RWPE1 (cell line): Measurements from ENCODE around the gene AIPL1.
A peak's percentile ranks its signal among the peaks of the same experiment; 100 is the strongest.

Experiments used
- CTCF ChIA-PET: fragments of 350-600 bp; sonication (Branson Sonifier 250); formaldehyde crosslinking; extraction: SDS; loops from one replicate; lab custom pipeline; 2021; lab: Yijun Ruan, JAX
- POLR2A ChIA-PET: fragments of 400-600 bp; formaldehyde crosslinking; extraction: SDS; loops from one replicate; lab custom pipeline; 2020; ENCODE audit warnings: antibody characterized with exemption; ENCODE audit not compliant: low non-redundant PET; lab: Yijun Ruan, JAX
- DNase-seq: peaks from one replicate; pipeline ENCODE4 v3.0.0; 2012; ENCODE audit warnings: low spot score
- H3K27ac ChIP-seq: fragments of 450-650 bp; 2 replicates; pipeline ENCODE4 v1.5.1; 2017
- CTCF ChIP-seq: fragments of 450-650 bp; conservative IDR thresholded peaks from 2 replicates; pipeline ENCODE4 v1.5.1; 2017; ENCODE audit warnings: low read depth, mild to moderate bottlenecking

AIPL1 gene

DNA sequence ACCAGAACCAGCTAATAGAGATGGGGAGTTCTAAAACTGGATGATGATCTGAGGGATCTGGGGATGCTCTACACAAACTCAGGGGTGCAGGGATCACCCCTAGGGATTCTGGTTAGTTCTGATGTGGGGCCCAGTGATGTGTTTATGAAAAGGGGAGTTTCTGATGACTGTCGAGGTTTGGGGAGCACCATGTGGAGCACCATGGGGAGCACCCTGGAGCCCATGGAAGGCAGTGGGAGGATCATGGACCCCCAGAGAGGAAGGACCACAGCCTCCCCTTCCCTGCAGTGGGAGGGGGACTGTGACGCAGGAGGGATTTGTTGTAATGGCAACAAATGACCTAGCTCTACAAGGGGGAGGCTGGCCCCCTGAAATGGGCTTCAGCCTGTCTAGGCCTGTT is 27.8 kb upstream of the AIPL1 start:
- ChIA-PET POLR2A (no interaction called here), CTCF (interaction anchor here (2.1 kb wide), 1 partner anchor 10 kb away, joined by 10 read pairs; no protein-coding TSS in a partner anchor)
- no peak for DNase-seq
- H3K27ac ChIP-seq, result no peak overlapping the region
- no peak for TF ChIP-seq CTCF

DNA sequence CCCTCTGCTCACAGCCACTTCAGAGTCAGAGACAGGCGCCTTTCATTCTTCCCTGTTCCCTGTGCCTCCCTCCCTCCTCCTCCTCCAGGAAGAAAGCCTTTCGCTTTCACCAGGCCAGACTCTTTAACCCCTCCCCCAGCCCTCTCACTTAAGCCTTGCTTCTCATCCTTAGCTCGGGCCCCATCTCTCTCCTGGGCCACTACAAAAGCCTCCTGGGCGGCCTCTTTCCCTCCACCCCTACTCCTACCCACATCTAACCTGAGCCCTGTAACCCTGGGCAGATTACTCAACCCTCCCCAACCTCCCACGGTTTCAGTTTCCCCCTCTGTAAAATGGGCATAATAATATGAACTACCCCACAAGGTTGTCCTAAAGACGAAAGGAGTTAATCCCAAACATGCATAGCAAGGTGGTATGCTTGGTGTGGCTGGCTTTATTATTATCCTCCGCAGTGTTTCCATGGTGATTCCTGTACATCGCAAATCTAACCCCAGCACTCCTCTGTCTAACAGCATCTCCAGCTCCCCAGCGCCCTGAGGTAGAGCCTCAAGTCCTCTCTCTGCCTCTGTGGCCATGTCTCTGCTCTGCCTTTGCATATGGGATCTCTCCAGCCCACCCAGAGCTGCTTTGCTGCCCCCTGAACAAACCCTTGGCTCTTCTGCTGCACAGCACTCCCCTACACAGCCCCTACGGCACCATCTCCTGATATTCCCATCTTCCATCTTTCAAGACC is 27.0 kb upstream of the AIPL1 start:
- DNase-seq, result no peak
- TF ChIP-seq CTCF, result no peak
- CTCF ChIA-PET, result interaction anchor here (2.1 kb wide), 1 partner anchor 11 kb away, joined by 10 read pairs; no protein-coding TSS in a partner anchor
- peak overlapping the region; percentile 2 for H3K27ac ChIP-seq
- POLR2A ChIA-PET, result no interaction called here

- TF ChIP-seq CTCF, result no peak
- H3K27ac ChIP-seq, result peak overlapping the region; percentile 2
- DNase-seq, result no peak
- ChIA-PET CTCF (interaction anchor here (2.1 kb wide), 1 partner anchor 12 kb away, joined by 10 read pairs; no protein-coding TSS in a partner anchor), POLR2A (no interaction called here)
Observed at GRCh38 chr17:6461246-6461645, 26.3 kb upstream of the AIPL1 start.

DNA sequence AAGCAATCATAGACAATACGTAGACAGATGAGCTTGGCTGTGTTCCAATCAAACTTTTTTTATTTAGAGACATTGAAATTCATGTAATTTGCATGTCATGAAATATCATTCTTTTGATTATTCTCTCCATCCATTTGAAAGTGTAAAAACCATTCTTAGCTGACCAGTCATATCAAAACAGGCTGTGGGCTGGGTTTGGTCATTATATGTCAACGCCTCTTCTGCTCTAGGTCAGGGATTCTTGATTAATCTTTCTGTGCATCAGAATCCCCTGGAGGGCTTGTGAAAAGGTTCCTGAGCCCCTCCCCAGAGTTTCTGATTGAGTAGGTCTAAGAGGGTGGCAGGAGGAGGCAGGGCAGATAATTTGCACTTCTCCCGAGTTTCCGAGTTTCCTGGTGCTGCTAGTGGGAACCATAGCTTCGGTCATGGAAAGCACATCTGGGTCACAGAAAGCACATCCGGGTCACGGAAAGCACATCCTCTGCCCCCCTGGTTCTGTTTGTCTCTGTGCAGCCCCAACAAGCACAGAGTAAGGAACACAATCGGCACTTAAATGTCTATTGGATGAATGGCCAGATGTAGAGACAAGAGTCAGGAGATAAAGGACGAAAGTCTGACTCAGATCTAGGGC is 25.7 kb upstream of the AIPL1 start:
- peak overlapping the region; percentile 2; the same call in 1 of the 2 replicates for H3K27ac ChIP-seq
- CTCF ChIA-PET, result interaction anchor here (0.6 to 1.2 kb wide), 2 partner anchors 11 to 151 kb away, joined by 3 to 5 read pairs; no protein-coding TSS in a partner anchor
- no peak for DNase-seq
- POLR2A ChIA-PET, result no interaction called here
- no peak for TF ChIP-seq CTCF

GRCh38 chr17:6458460-6458950 is 23.6 kb upstream of the AIPL1 start:
- TF ChIP-seq CTCF, result no peak
- H3K27ac ChIP-seq, result peak overlapping the region; percentile 71
- ChIA-PET POLR2A (no interaction called here), CTCF (interaction anchor here (0.6 to 1.0 kb wide), 3 partner anchors 14 to 1214 kb away, joined by 3 to 4 read pairs (median 3); no protein-coding TSS in a partner anchor)
- no peak for DNase-seq

DNA sequence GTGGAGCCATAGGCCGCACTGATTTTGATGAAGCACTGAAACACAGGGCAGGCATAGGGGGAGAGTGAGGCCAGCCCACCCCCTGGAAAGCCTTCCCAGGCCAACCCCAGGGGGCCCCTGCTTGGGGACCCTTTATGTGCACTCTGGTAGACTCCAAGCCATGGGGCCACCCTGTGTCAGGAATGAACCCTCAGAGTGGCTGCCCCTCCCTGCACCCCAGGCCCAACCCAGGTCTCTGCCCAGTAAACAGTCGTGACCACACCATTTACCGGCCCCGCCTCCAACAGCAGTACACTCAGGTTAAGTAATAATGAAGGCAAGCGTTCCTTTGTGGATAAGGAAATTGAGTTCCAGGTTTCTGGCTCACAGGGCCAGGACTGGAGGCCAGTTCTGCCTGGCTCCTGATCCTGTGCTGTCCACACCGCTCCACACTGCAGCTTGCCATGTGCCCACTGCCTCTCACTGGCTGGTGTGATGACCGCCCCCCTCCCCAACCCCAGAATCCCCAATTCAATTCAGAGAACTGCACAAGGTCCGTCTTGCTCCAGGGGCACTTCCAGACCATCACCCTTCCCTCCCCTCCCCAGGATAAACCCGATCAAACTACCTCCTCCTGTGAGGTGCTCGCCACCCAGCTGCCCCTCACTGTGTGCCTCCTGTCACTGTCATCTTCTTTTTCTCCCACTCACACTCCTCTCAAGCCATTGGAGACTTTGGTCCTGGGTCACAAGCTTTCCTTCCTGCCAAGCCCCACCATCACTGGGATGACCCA is 23.0 kb upstream of the AIPL1 start:
- H3K27ac ChIP-seq, result peak overlapping the region; percentile 71
- ChIA-PET POLR2A (no interaction called here), CTCF (interaction anchor here (0.6 to 1.0 kb wide), 3 partner anchors 15 to 1214 kb away, joined by 3 to 4 read pairs (median 3); no protein-coding TSS in a partner anchor)
- DNase-seq, result no peak
- TF ChIP-seq CTCF, result no peak
